Sigmoid colon (tissue), 4 donors: ENCODE results near the gene FBXO8.

Source experiments
- POLR2A ChIP-seq, 2 donors: fragments of 450-650 bp; IDR thresholded peaks; one replicate each; pipeline ENCODE4 v1.6.1; 2016; ENCODE audit warnings: antibody characterized with exemption in 2 of 2, mild to moderate bottlenecking in 2 of 2, moderate library complexity in 2 of 2
- POLR2AphosphoS5 ChIP-seq, 4 donors: sonication (generic); formaldehyde crosslinking; IDR thresholded peaks; one replicate each; pipeline ENCODE4 v1.6.1; 2017; ENCODE audit warnings: antibody characterized with exemption in 4 of 4
- TF ChIP-seq, protein P1 (sequence below), 4 experiments: fragments of 450-650 bp in 3 of 4; fragments of 200-600 bp in 1 of 4; IDR thresholded peaks; one replicate each; pipeline ENCODE4 v1.5.1; 2016 to 2019; ENCODE audit warnings: antibody characterized with exemption in 4 of 4, mild to moderate bottlenecking in 3 of 4, moderate library complexity in 2 of 4

DNA sequence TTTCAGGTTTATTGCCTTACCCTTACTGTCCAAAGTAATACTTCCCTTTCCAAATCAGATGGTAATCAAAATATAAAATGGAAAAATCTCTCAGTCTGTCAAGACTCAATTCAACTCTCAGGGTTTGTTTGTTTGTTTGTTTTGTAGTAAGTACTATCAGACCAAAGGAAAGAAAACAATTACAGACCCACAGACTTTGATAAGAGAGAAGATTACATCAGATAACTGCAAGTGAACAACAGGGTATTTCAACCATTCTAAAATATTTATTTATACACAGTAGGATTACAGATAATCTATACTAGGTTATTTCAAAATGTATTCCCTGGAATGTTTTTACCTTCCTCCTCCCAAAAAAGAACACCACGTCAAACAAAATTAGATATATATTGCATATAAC, 28.9 kb downstream of the FBXO8 start:
- TF ChIP-seq, protein P1, sequence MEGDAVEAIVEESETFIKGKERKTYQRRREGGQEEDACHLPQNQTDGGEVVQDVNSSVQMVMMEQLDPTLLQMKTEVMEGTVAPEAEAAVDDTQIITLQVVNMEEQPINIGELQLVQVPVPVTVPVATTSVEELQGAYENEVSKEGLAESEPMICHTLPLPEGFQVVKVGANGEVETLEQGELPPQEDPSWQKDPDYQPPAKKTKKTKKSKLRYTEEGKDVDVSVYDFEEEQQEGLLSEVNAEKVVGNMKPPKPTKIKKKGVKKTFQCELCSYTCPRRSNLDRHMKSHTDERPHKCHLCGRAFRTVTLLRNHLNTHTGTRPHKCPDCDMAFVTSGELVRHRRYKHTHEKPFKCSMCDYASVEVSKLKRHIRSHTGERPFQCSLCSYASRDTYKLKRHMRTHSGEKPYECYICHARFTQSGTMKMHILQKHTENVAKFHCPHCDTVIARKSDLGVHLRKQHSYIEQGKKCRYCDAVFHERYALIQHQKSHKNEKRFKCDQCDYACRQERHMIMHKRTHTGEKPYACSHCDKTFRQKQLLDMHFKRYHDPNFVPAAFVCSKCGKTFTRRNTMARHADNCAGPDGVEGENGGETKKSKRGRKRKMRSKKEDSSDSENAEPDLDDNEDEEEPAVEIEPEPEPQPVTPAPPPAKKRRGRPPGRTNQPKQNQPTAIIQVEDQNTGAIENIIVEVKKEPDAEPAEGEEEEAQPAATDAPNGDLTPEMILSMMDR (IDR thresholded peaks at IDR 0.05), result no peak
- no peak for TF ChIP-seq POLR2A (IDR thresholded peaks at IDR 0.05)
- no peak for TF ChIP-seq POLR2AphosphoS5 (IDR thresholded peaks at IDR 0.05)
